ENCODE data around the gene ZNF701.
A peak's percentile ranks its signal among the peaks of the same experiment; 100 is the strongest.

The ZNF701 gene

GRCh38 chr19:52570000-52570861 lies at the start of gene ZNF701:
Gene ZNF701, plus strand, starts transcription at chr19:52570287. Its CDS starts 3,861 bp downstream, at chr19:52574148.
- no peaks in the 10 kb centered on the region for H3K36me3 ChIP-seq
- peak within 1 kb of the TSS; percentile 74 for H3K27ac ChIP-seq
- no peaks in the 10 kb centered on the region for H3K9me3 ChIP-seq (ENCODE audit: severe bottlenecking)
- H3K27me3 ChIP-seq (ENCODE audit: insufficient read depth, low read depth, severe bottlenecking): no peaks in the 10 kb centered on the region
- peak within 1 kb of the TSS; percentile 99 for H3K4me3 ChIP-seq (ENCODE audit: low read depth, low read length)
- TF ChIP-seq CTCF (IDR thresholded peaks at IDR 0.05; ENCODE audit: low read depth, low read length): no peak
- DNase-seq: peak; percentile 94

- H3K27me3 ChIP-seq (ENCODE audit: insufficient read depth, low read depth, severe bottlenecking): no peaks in the 10 kb centered on the region
- no peak for TF ChIP-seq CTCF (IDR thresholded peaks at IDR 0.05; ENCODE audit: low read depth, low read length)
- no peaks in the 10 kb centered on the region for H3K9me3 ChIP-seq (ENCODE audit: severe bottlenecking)
- H3K36me3 ChIP-seq: peaks cover under 1% of the 10 kb centered on the region; the same call in 1 of the 2 replicates
- H3K27ac ChIP-seq: no peak overlapping the region
- H3K4me3 ChIP-seq (ENCODE audit: low read depth, low read length): no peak overlapping the region
- DNase-seq: no peak
Measured at GRCh38 chr19:52522551-52522950, 47.5 kb upstream of the ZNF701 start.

GRCh38 chr19:52524086-52524485 lies 46.0 kb upstream of the ZNF701 start:
- TF ChIP-seq CTCF (IDR thresholded peaks at IDR 0.05; ENCODE audit: low read depth, low read length): no peak
- no peak for DNase-seq
- H3K27ac ChIP-seq: no peak overlapping the region
- H3K9me3 ChIP-seq (ENCODE audit: severe bottlenecking): no peaks in the 10 kb centered on the region
- H3K27me3 ChIP-seq (ENCODE audit: insufficient read depth, low read depth, severe bottlenecking): no peaks in the 10 kb centered on the region
- no peak overlapping the region for H3K4me3 ChIP-seq (ENCODE audit: low read depth, low read length)
- peaks cover 4% of the 10 kb centered on the region; the same call in 1 of the 2 replicates for H3K36me3 ChIP-seq

GRCh38 chr19:52527134-52527955 lies 42.7 kb upstream of the ZNF701 start, which contains the start of gene ZNF808:
Gene ZNF808, plus strand, starts transcription at chr19:52527668. Its CDS starts 15,617 bp downstream, at chr19:52543285.
- TF ChIP-seq CTCF (IDR thresholded peaks at IDR 0.05; ENCODE audit: low read depth, low read length): peak; percentile 67

GRCh38 chr19:52527956-52528351 lies 42.1 kb upstream of the ZNF701 start:
- no peaks in the 10 kb centered on the region for H3K27me3 ChIP-seq (ENCODE audit: insufficient read depth, low read depth, severe bottlenecking)
- TF ChIP-seq CTCF (IDR thresholded peaks at IDR 0.05; ENCODE audit: low read depth, low read length): no peak
- H3K36me3 ChIP-seq: peaks cover 4% of the 10 kb centered on the region
- DNase-seq: peak; percentile 12
- no peaks in the 10 kb centered on the region for H3K9me3 ChIP-seq (ENCODE audit: severe bottlenecking)
- peak overlapping the region; percentile 91 for H3K4me3 ChIP-seq (ENCODE audit: low read depth, low read length)
- peak overlapping the region; percentile 86 for H3K27ac ChIP-seq

More at GRCh38 chr19:52527134-52527955, 42.7 kb upstream of the ZNF701 start, which contains the start of gene ZNF808:
- Histone ChIP-seq H3K27ac (peak within 1 kb of the TSS; percentile 89), H3K27me3 (ENCODE audit: insufficient read depth, low read depth, severe bottlenecking) (no peaks in the 10 kb centered on the region), H3K4me3 (ENCODE audit: low read depth, low read length) (peak within 1 kb of the TSS; percentile 91), H3K9me3 (ENCODE audit: severe bottlenecking) (no peaks in the 10 kb centered on the region), H3K36me3 (peaks cover 4% of the 10 kb centered on the region; the same call in 1 of the 2 replicates)
- DNase-seq: peak; percentile 96

All from WERI-Rb-1 (cell line).